A549 (cell line): ENCODE data around the gene SSR2. TPM values are rescaled to one million over a fixed set of nuclear protein-coding genes. Genes with fewer than 3 reads are reported as not detected.

Experiments
- ATAC-seq, 2 experiments: fragments of 200-7000 bp in 1 of 2; fragments of >200 bp in 1 of 2; cut with Nextera tagmentation in 1 of 2; cut with Tn5 transposase in 1 of 2; 3 replicates each; pipeline versions ENCODE4 v1.8.0 to v1.9.1; 2018 to 2020; ENCODE audit warnings: mild to moderate bottlenecking in 1 of 2, moderate library complexity in 1 of 2
- CTCF ChIA-PET: fragments of 300-600 bp; sonication (Branson Sonifier 250); formaldehyde crosslinking; extraction: SDS; loops from one replicate; lab custom pipeline; 2021; ENCODE audit warnings: antibody characterized with exemption, inconsistent platforms; lab: Yijun Ruan, JAX
- POLR2A ChIA-PET: fragments of 350-600 bp; formaldehyde crosslinking; extraction: SDS; loops from one replicate; lab custom pipeline; 2021; ENCODE audit warnings: antibody characterized with exemption, inconsistent platforms; lab: Yijun Ruan, JAX
- DNase-seq, 2 experiments: peaks; one replicate each; pipeline versions ENCODE4 v3.0.0 to v3.0.0-alpha.2; 2011 to 2016; ENCODE audit warnings: low read depth in 1 of 2, low spot score in 1 of 2
- FAIRE-seq: peaks from 2 replicates; lab custom pipeline; 2011; peaks lifted over from hg19 to GRCh38; lab: Jason Lieb, UNC
- H3K27ac ChIP-seq, 2 experiments: fragments of >200 bp; sonication (Bioruptor Twin); formaldehyde crosslinking; 3 replicates each; pipeline ENCODE4 v1.5.1; 2016 to 2017
- H3K4me1 ChIP-seq: fragments of >200 bp; sonication (Bioruptor Twin); formaldehyde crosslinking; 3 replicates; pipeline ENCODE4 v1.6.1; 2016
- H3K4me2 ChIP-seq: fragments of >200 bp; sonication (Bioruptor Twin); formaldehyde crosslinking; 3 replicates; pipeline ENCODE4 v1.6.1; 2016
- H3K4me3 ChIP-seq: fragments of >200 bp; sonication (Bioruptor Twin); formaldehyde crosslinking; 3 replicates; pipeline ENCODE4 v1.5.1; 2016
- H3K9me3 ChIP-seq: fragments of >200 bp; sonication (Bioruptor Twin); formaldehyde crosslinking; 3 replicates; pipeline ENCODE4 v1.6.1; 2016
- CHD4 ChIP-seq: fragments of 200-600 bp; sonication (generic); IDR thresholded peaks from 2 replicates; pipeline ENCODE4 v1.6.1; 2016; ENCODE audit warnings: antibody characterized with exemption, mild to moderate bottlenecking, borderline replicate concordance
- EHF ChIP-seq: fragments of 250-450 bp; sonication (Bioruptor Pico); IDR thresholded peaks from 2 replicates; pipeline ENCODE4 v1.5.0; 2020; ENCODE audit warnings: mild to moderate bottlenecking
- EP300 ChIP-seq, 2 experiments: fragments of >200 bp; sonication (Bioruptor Twin); formaldehyde crosslinking; IDR thresholded peaks; 2 replicates in 1 of 2; 3 replicates in 1 of 2; pipeline ENCODE4 v1.6.1; 2016 to 2017
- ESRRA ChIP-seq: fragments of 150-350 bp; IDR thresholded peaks from 2 replicates; pipeline ENCODE4 v1.6.1; 2014; ENCODE audit warnings: mild to moderate bottlenecking, low read length, borderline replicate concordance
- GATA3 ChIP-seq: IDR thresholded peaks from 2 replicates; pipeline ENCODE4 v1.6.1; 2012; ENCODE audit warnings: borderline replicate concordance
- HDAC2 ChIP-seq: fragments of 200-600 bp; sonication (generic); IDR thresholded peaks from 2 replicates; pipeline ENCODE4 v1.6.1; 2016
- HEYL ChIP-seq: fragments of 250-450 bp; sonication (Bioruptor Pico); IDR thresholded peaks from 2 replicates; pipeline ENCODE4 v1.8.0; 2021; ENCODE audit warnings: mild to moderate bottlenecking, moderate library complexity
- HOXB5 ChIP-seq: fragments of 250-450 bp; sonication (Bioruptor Pico); IDR thresholded peaks from 2 replicates; pipeline ENCODE4 v1.5.0; 2020; ENCODE audit warnings: mild to moderate bottlenecking, moderate library complexity
- KDM1A ChIP-seq: fragments of 200-600 bp; sonication (generic); IDR thresholded peaks from 2 replicates; pipeline ENCODE4 v1.6.1; 2016; ENCODE audit warnings: low read depth, mild to moderate bottlenecking
- NPAS2 ChIP-seq: fragments of 250-450 bp; sonication (Bioruptor Pico); IDR thresholded peaks from 2 replicates; pipeline ENCODE4 v1.8.0; 2022; ENCODE audit warnings: mild to moderate bottlenecking, moderate library complexity, borderline replicate concordance
- PHF8 ChIP-seq: fragments of 200-600 bp; sonication (generic); IDR thresholded peaks from 2 replicates; pipeline ENCODE4 v1.6.1; 2016; ENCODE audit warnings: low read depth, mild to moderate bottlenecking, antibody characterized with exemption, moderate library complexity, borderline replicate concordance
- POLR2A ChIP-seq: IDR thresholded peaks from 2 replicates; pipeline ENCODE4 v1.6.1; 2012; ENCODE audit warnings: mild to moderate bottlenecking, low read length
- RAD21 ChIP-seq, 2 experiments: fragments of >200 bp in 1 of 2; sonication (Bioruptor Twin) in 1 of 2; formaldehyde crosslinking in 1 of 2; IDR thresholded peaks in 1 of 2; conservative IDR thresholded peaks in 1 of 2; 2 replicates in 1 of 2; 3 replicates in 1 of 2; pipeline ENCODE4 v1.6.1; 2012 to 2018; ENCODE audit warnings: inconsistent platforms in 1 of 2
- RFX5 ChIP-seq: fragments of 450-650 bp; IDR thresholded peaks from 2 replicates; pipeline ENCODE4 v1.7.1; 2014; ENCODE audit warnings: antibody characterized with exemption, mild to moderate bottlenecking, moderate library complexity
- SMC3 ChIP-seq: fragments of >200 bp; sonication (Bioruptor Twin); formaldehyde crosslinking; IDR thresholded peaks from 3 replicates; pipeline ENCODE4 v1.6.1; 2018; ENCODE audit warnings: inconsistent platforms
- TP53 ChIP-seq: fragments of 250-450 bp; sonication (Bioruptor Pico); IDR thresholded peaks from 2 replicates; pipeline ENCODE4 v1.5.0; 2021; ENCODE audit warnings: mild to moderate bottlenecking, moderate library complexity
- WGBS: methylation state at CpG from one replicate; pipeline ENCODE4 v1.1.6; 2017; ENCODE audit errors: missing lambda C conversion rate; 5-methylcytosine and 5-hydroxymethylcytosine counted together
- polyA plus RNA-seq, 4 experiments: library from polyadenylated mRNA; depleted of rRNA in 3 of 4; stranded (reverse); fragments of >200 nt; fragmentation: RNase III in 1 of 4; extraction: RNeasy Plus Mini Kit Qiagen cat#74134 plus additional on column Dnase treatment in 1 of 4; gene quantifications; 2 replicates in 3 of 4; 3 replicates in 1 of 4; pipeline ENCODE4 v1.2.3, GENCODE V29; 2011 to 2017
- TF ChIP-seq, protein P1 (sequence below): IDR thresholded peaks from 2 replicates; pipeline ENCODE4 v1.6.1; 2012; ENCODE audit warnings: low read depth, borderline replicate concordance
- TF ChIP-seq, protein P2 (sequence below): fragments of >200 bp; sonication (Bioruptor Twin); formaldehyde crosslinking; IDR thresholded peaks from 3 replicates; pipeline ENCODE4 v1.6.1; 2016
- TF ChIP-seq, protein P3 (sequence below): IDR thresholded peaks from 2 replicates; pipeline ENCODE4 v1.6.1; 2012
- TF ChIP-seq, protein P4 (sequence below): fragments of 150-350 bp; IDR thresholded peaks from 2 replicates; pipeline ENCODE4 v1.6.1; 2014; ENCODE audit warnings: low read depth, mild to moderate bottlenecking, low read length
- TF ChIP-seq, protein P5 (sequence below): fragments of >200 bp; sonication (Bioruptor Twin); formaldehyde crosslinking; IDR thresholded peaks from 2 replicates; pipeline ENCODE4 v1.6.1; 2016

Gene SSR2
- polyA plus RNA-seq, 2 of the 4 experiments (the other 2 are of a cell fraction): 261 to 382 TPM

DNA sequence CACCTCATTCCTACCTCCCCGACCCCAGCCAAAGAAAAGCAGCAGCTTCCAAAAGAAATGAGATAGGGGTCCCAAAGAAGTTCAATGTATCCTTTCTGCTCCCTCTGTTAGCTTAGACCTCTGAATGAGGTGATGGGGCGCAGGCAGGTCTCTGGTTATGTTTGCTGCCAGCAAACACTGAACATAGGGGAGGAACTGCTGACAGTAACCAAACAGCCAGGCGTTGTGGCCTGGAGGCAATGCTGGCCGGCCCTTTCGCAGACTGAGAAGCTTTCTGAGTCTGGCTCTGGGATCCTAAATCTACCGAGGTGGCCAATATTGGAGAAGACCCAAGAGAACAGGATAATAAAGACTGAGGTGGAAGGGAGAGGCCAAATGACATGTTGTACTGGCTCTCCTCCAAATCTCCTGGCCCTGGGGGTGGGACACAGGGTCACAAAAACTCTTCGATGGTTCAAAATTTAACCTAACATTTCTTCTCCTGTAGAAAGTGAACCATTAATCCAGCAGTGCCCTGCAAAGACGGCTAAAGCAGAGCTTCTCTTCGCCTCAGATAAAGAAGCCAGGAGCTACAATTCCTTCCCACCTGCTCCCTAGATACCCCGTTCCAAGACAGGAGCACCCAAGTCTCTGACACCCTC, 19.6 kb downstream of the SSR2 start (continued):
- no peak for TF ChIP-seq RFX5
- no peak for TF ChIP-seq ESRRA
- no peak for TF ChIP-seq RAD21 (conservative IDR thresholded peaks at IDR 0.05 in 1 of 2, IDR thresholded peaks at IDR 0.05 in 1 of 2)
- no peak for TF ChIP-seq PHF8

DNA sequence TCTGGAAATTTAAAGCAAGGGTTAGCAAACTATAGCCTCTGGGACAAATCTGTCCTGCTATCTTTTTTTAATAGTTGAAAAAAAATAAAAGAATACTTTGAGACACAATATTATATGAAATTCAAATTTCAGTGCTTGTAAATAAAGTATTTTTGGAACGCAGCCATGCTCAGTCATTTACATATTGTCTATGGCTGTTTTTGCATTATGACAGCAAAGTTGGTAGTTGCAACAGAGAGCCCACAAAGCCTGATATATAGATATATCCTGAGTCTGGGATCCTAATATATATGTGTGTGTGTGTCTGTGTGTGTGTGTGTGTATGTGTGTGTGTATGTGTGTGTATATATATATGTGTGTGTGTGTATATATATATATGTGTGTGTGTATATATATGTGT, 20.8 kb downstream of the SSR2 start:
- no peak for ATAC-seq
- FAIRE-seq: no peak
- no peaks in the 10 kb centered on the region for H3K9me3 ChIP-seq
- ChIA-PET CTCF (interaction anchor here (0.6 to 6.6 kb wide), 2 partner anchors 9 to 54 kb away, joined by 4 to 63 read pairs; no protein-coding TSS in a partner anchor), POLR2A (no interaction called here)
- no peak overlapping the region for H3K4me3 ChIP-seq
- WGBS: 81% methylated on average over 1 of the region's 1 CpG
- TF ChIP-seq, protein P1, sequence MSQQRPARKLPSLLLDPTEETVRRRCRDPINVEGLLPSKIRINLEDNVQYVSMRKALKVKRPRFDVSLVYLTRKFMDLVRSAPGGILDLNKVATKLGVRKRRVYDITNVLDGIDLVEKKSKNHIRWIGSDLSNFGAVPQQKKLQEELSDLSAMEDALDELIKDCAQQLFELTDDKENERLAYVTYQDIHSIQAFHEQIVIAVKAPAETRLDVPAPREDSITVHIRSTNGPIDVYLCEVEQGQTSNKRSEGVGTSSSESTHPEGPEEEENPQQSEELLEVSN: no peak
- TF ChIP-seq EP300 (IDR thresholded peaks at IDR 0.05) (no peak), HOXB5 (CRISPR knock-in tag) (no peak), NPAS2 (CRISPR knock-in tag) (no peak), CHD4 (no peak), SMC3 (no peak)
- TF ChIP-seq, protein P2, sequence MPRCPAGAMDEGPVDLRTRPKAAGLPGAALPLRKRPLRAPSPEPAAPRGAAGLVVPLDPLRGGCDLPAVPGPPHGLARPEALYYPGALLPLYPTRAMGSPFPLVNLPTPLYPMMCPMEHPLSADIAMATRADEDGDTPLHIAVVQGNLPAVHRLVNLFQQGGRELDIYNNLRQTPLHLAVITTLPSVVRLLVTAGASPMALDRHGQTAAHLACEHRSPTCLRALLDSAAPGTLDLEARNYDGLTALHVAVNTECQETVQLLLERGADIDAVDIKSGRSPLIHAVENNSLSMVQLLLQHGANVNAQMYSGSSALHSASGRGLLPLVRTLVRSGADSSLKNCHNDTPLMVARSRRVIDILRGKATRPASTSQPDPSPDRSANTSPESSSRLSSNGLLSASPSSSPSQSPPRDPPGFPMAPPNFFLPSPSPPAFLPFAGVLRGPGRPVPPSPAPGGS: no peak
- no peak overlapping the region for H3K27ac ChIP-seq
- DNase-seq: no peak
- no peak overlapping the region for H3K4me2 ChIP-seq
- H3K4me1 ChIP-seq: peaks cover 39% of the 10 kb centered on the region

DNA sequence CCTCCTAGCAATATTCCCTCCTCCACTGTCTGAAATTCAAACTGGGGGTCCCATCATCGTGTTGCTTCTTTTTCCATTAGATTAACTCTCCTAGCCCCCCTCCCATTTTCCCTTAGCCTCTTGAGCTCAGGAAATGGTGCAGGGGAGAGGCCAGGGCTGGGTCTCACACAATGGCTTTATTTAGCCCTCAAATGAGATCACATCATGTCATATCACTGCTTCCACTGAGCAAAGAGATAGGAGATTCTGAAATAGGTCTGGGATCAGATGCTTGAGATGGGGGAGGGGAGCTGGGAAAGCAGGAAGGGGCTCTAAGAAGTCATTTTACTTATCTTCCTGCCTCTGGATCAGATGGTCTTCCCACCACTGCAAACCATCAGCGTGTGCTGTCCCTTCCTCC, 24.6 kb downstream of the SSR2 start:
- DNase-seq: no peak
- Histone ChIP-seq H3K4me3 (no peak overlapping the region), H3K27ac (no peak overlapping the region), H3K4me2 (no peak overlapping the region), H3K4me1 (peaks cover 6% of the 10 kb centered on the region), H3K9me3 (no peaks in the 10 kb centered on the region)
- CTCF ChIA-PET: interaction anchor here (0.8 to 24.7 kb wide), 6 partner anchors 12 to 70 kb away, joined by 3 to 423 read pairs (median 5); partner anchors contain the start of gene RXFP4
- TF ChIP-seq EHF (no peak), HDAC2 (no peak), HEYL (no peak), GATA3 (no peak), KDM1A (no peak), TP53 (CRISPR knock-in tag) (no peak), EP300 (IDR thresholded peaks at IDR 0.05) (no peak), ESRRA (no peak), CHD4 (no peak), POLR2A (no peak)
- TF ChIP-seq, protein P3, sequence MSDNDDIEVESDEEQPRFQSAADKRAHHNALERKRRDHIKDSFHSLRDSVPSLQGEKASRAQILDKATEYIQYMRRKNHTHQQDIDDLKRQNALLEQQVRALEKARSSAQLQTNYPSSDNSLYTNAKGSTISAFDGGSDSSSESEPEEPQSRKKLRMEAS: no peak
- TF ChIP-seq, protein P4, sequence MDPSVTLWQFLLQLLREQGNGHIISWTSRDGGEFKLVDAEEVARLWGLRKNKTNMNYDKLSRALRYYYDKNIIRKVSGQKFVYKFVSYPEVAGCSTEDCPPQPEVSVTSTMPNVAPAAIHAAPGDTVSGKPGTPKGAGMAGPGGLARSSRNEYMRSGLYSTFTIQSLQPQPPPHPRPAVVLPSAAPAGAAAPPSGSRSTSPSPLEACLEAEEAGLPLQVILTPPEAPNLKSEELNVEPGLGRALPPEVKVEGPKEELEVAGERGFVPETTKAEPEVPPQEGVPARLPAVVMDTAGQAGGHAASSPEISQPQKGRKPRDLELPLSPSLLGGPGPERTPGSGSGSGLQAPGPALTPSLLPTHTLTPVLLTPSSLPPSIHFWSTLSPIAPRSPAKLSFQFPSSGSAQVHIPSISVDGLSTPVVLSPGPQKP: no peak
- TF ChIP-seq, protein P5, sequence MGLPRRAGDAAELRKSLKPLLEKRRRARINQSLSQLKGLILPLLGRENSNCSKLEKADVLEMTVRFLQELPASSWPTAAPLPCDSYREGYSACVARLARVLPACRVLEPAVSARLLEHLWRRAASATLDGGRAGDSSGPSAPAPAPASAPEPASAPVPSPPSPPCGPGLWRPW: no peak
- no peak for ATAC-seq
- no peak for FAIRE-seq
- WGBS: 45% methylated on average over 2 of the region's 2 CpGs
- POLR2A ChIA-PET: interaction anchor here (1.1 kb wide), 1 partner anchor 62 kb away, joined by 4 read pairs; the partner anchor contains the start of gene KHDC4
